Stimulated activated CD4-positive, alpha-beta T cell treated with anti-CD3 and anti-CD28 coated beads, Interleukin-12 subunit alpha, Interleukin-12 subunit beta, amount 100 ng/mL, for 48 hours (primary cell): ENCODE measurements around the gene POLR1C.

Experiments
- DNase-seq, 3 donors: peaks; one replicate each; pipeline ENCODE4 v3.0.0-alpha.2; 2020; ENCODE audit warnings: low read depth in 2 of 3, low spot score in 1 of 3

The POLR1C gene

DNA sequence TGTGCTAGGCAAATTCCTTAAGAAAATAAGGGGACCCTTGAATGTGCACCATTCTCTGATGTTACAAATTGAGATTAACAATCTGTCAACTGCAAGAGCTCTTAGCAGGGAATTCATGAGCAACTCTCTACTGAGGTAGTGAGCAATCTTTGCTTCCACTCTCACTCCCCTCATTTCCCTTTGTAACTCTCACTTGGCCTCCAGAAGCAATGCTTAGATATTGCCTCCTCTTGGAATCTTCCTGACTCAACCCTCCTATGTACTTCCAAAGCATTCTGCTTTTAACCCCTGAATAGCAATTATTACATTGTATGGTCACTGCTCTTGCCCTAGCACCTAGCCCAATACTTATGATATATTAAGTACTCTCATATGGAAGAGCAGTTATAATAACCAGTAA lies 42.4 kb downstream of the POLR1C start:
- no peak for DNase-seq

DNA sequence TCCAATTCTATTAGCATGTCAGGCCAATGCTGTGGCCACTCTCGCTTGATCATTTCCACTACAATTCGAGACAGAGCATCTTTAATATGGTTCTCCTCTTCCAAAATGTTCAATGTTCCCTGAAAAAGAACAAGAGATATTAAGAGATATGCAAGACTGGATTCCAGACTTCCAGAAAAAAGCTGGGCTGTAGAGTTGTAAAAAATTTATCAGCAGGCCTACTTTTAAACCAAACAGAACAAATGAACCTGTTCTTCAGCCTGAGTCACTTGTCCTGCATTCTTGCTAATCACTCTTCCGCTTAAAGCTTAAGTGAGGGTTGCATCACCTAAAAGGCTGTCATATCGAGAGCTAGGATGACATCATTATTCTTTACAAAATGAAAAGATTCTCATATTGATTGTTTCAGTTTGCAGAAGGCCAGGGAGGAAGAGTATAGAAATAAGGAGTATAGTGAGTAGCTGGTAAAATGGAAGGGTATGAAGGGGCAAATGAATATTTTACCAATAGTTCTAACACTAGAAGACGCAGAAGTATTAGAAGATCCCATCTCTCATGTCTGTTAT lies 54.1 kb downstream of the POLR1C start:
- DNase-seq, result no peak
